Breast epithelium (tissue), 4 donors: ENCODE measurements around the gene SLC35D1. TPM values are rescaled to one million over a fixed set of nuclear protein-coding genes. Genes with fewer than 3 reads are reported as not detected.

Experiments
- DNase-seq, 2 donors: peaks; one replicate each; pipeline ENCODE4 v3.0.0-alpha.2; 2019; ENCODE audit warnings: low spot score in 2 of 2
- H3K27ac ChIP-seq, 2 donors: fragments of 200-600 bp; sonication (generic) in 1 of 2; one replicate each; pipeline ENCODE4 v1.5.1; 2016 to 2019; ENCODE audit warnings: mild to moderate bottlenecking in 1 of 2
- H3K27me3 ChIP-seq, 2 donors: fragments of 200-600 bp; sonication (generic) in 1 of 2; one replicate each; pipeline versions ENCODE4 v1.5.1 to v1.6.0; 2017 to 2019; ENCODE audit warnings: control low read depth in 1 of 2, mild to moderate bottlenecking in 1 of 2
- H3K36me3 ChIP-seq: fragments of 200-600 bp; one replicate; pipeline ENCODE4 v1.5.1; 2019
- H3K4me1 ChIP-seq, 2 donors: fragments of 200-600 bp; sonication (generic); one replicate each; pipeline ENCODE4 v1.5.1; 2016 to 2019; ENCODE audit warnings: control low read depth in 1 of 2
- H3K4me3 ChIP-seq, 3 donors: fragments of 200-600 bp; sonication (generic); 1 replicate in 2 of 3; 2 replicates in 1 of 3; pipeline ENCODE4 v1.5.1; 2016 to 2019; ENCODE audit warnings: mild to moderate bottlenecking in 3 of 3, moderate library complexity in 2 of 3
- H3K9me3 ChIP-seq, 2 donors: fragments of 200-600 bp; sonication (generic) in 1 of 2; one replicate each; pipeline ENCODE4 v1.5.1; 2016 to 2019; ENCODE audit warnings: control low read depth in 1 of 2
- POLR2A ChIP-seq: fragments of 450-650 bp; IDR thresholded peaks from one replicate; pipeline ENCODE4 v1.6.1; 2016; ENCODE audit warnings: antibody characterized with exemption, mild to moderate bottlenecking, moderate library complexity
- POLR2AphosphoS5 ChIP-seq, 3 donors: sonication (generic); formaldehyde crosslinking; IDR thresholded peaks; one replicate each; pipeline ENCODE4 v1.6.1; 2017; ENCODE audit warnings: antibody characterized with exemption in 3 of 3
- intact Hi-C: fragments of 100-400 bp; cut with DNase I; formaldehyde crosslinking; loops from one replicate; pipeline ENCODE4 v1.15.1; 2023; ENCODE audit warnings: low total_unique reads
- total RNA-seq, 3 donors: library from RNA; depleted of rRNA; stranded (reverse); fragments of >200 nt; gene quantifications; one replicate each; pipeline ENCODE4 v1.1.0, GENCODE V29; 2016
- TF ChIP-seq, protein P1 (sequence below), 3 donors: fragments of 450-650 bp; IDR thresholded peaks; one replicate each; pipeline ENCODE4 v1.5.1; 2016 to 2017; ENCODE audit warnings: antibody characterized with exemption in 3 of 3, mild to moderate bottlenecking in 3 of 3, moderate library complexity in 3 of 3

Gene SLC35D1
- total RNA-seq, 3 donors from 2014 or later = 10.8 to 16.0 (median 11.5) TPM

DNA sequence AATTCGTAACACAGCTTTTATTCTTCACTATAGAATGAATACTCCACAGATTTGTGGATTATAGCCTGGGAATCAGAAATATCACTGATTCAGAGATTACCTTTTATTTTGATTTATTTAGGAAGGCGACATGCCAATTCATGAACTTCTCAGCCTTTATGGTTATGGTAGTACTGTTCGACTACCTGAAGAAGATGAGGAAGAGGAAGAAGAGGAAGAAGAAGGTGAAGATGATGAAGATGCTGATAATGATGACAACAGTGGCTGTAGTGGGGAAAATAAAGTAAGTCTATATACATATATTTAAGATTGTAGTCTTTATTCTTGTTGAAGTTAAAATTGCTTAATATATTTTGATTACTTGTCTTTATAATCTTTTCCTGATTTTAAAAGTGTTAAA, 96.0 kb downstream of the SLC35D1 start:
- peaks cover 5% of the 10 kb centered on the region for H3K36me3 ChIP-seq
- DNase-seq = no peak

DNA sequence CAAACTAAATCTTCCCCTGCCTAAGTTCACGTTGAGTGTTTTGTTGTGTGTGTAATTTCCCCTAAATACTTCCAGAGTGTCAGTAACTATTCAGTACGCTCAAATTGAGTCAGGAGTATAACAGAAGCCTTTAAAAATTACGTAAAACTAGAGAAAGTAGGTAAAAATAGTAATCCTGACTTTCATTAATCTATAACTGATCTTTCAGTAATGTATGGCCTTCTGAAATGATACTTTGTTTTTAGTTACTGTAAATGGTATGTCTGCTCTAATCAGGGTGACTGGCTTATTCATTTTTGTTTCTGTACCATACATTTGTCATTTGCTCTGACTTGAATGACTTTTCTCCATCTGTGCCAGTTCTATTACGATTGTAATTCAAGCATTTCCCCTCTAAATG, 99.7 kb downstream of the SLC35D1 start:
- H3K27me3 ChIP-seq = no peaks in the 10 kb centered on the region
- no peak for DNase-seq
- intact Hi-C loops = no loop called here
- peaks cover under 1% of the 10 kb centered on the region for H3K36me3 ChIP-seq
- no peaks in the 10 kb centered on the region for H3K4me1 ChIP-seq
- no peak overlapping the region for H3K4me3 ChIP-seq
- no peak overlapping the region for H3K27ac ChIP-seq
- H3K9me3 ChIP-seq = no peaks in the 10 kb centered on the region
- TF ChIP-seq, protein P1, sequence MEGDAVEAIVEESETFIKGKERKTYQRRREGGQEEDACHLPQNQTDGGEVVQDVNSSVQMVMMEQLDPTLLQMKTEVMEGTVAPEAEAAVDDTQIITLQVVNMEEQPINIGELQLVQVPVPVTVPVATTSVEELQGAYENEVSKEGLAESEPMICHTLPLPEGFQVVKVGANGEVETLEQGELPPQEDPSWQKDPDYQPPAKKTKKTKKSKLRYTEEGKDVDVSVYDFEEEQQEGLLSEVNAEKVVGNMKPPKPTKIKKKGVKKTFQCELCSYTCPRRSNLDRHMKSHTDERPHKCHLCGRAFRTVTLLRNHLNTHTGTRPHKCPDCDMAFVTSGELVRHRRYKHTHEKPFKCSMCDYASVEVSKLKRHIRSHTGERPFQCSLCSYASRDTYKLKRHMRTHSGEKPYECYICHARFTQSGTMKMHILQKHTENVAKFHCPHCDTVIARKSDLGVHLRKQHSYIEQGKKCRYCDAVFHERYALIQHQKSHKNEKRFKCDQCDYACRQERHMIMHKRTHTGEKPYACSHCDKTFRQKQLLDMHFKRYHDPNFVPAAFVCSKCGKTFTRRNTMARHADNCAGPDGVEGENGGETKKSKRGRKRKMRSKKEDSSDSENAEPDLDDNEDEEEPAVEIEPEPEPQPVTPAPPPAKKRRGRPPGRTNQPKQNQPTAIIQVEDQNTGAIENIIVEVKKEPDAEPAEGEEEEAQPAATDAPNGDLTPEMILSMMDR (IDR thresholded peaks at IDR 0.05) = no peak
- TF ChIP-seq POLR2A = no peak
- no peak for TF ChIP-seq POLR2AphosphoS5 (IDR thresholded peaks at IDR 0.05)

More for the DNA sequence above, 96.0 kb downstream of the SLC35D1 start:
- no peaks in the 10 kb centered on the region for H3K4me1 ChIP-seq
- intact Hi-C loops = no loop called here
- no peaks in the 10 kb centered on the region for H3K9me3 ChIP-seq
- no peaks in the 10 kb centered on the region for H3K27me3 ChIP-seq
- no peak overlapping the region for H3K27ac ChIP-seq
- no peak for TF ChIP-seq POLR2AphosphoS5 (IDR thresholded peaks at IDR 0.05)
- no peak for TF ChIP-seq POLR2A
- TF ChIP-seq, protein P1 (IDR thresholded peaks at IDR 0.05) = no peak
- H3K4me3 ChIP-seq = no peak overlapping the region

DNA sequence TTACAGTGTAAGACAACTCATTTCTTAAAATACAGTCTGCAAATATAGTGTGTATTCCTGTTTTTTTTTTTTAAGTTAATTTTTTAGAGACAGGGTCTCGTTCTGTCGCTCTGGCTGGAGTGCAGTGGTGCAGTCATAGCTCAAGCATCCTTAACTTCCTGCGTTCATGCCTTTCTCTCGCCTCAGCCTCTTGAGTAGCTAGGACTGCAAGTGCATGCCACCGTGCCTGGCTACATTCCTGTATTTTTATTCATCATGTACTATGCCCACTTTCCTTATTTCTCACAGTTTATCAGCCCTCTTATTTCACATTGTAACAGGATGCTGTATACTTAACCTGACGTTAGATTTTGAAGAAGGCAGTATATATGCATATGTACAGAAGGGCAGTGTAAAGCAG, 102.4 kb downstream of the SLC35D1 start:
- no peak overlapping the region for H3K27ac ChIP-seq
- intact Hi-C loops = no loop called here
- TF ChIP-seq, protein P1 (IDR thresholded peaks at IDR 0.05) = no peak
- no peak for TF ChIP-seq POLR2AphosphoS5 (IDR thresholded peaks at IDR 0.05)
- TF ChIP-seq POLR2A = no peak
- no peaks in the 10 kb centered on the region for H3K9me3 ChIP-seq
- DNase-seq = no peak
- H3K27me3 ChIP-seq = no peaks in the 10 kb centered on the region
- no peaks in the 10 kb centered on the region for H3K4me1 ChIP-seq
- peaks cover 6% of the 10 kb centered on the region for H3K36me3 ChIP-seq
- H3K4me3 ChIP-seq = no peak overlapping the region

Other genes starting within 250 kb of the SLC35D1 start
- gene DNAI4, start 129.3 kb downstream of the SLC35D1 start, total RNA-seq = 10 to 100 TPM in 2 of 3 donors, 1 to 10 TPM in 1; 9.4 to 26.2 (median 24.3) TPM
- gene MIER1, start 129.2 kb downstream of the SLC35D1 start, total RNA-seq = 10 to 100 TPM; 42.4 to 51.1 (median 43.9) TPM
- not detected for gene C1orf141, start 80.8 kb upstream of the SLC35D1 start, total RNA-seq
- not detected for gene IL23R, start 112.3 kb upstream of the SLC35D1 start, total RNA-seq